Measurements from ENCODE around the gene RNF208. TPM values are rescaled to one million over a fixed set of nuclear protein-coding genes. Genes with fewer than 3 reads are reported as not detected.

Gene RNF208
- polyA plus RNA-seq, 3 donors, result 1.5 TPM; not detected in 2

GRCh38 chr9:137216188-137216965 is 5.7 kb downstream of the RNF208 start:
- no peak overlapping the region for H3K4me2 ChIP-seq (replicated peaks; ENCODE audit: extremely low read depth, low read length, poor library complexity, severe bottlenecking)
- H2AFZ ChIP-seq (ENCODE audit: insufficient read depth, low read depth, low read length, poor library complexity, severe bottlenecking), result no peak overlapping the region
- no peak overlapping the region for H3K27ac ChIP-seq (ENCODE audit: low read depth in 1 of 2, low read length in 2 of 2)
- intact Hi-C loops (cut with micrococcal nuclease), result no loop called here
- H3K27ac Mint-ChIP-seq, result no peak overlapping the region
- no peak overlapping the region for H3K4me3 Mint-ChIP-seq
- peaks cover 16 to 30% of the 10 kb centered on the region in 2 donors for H3K36me3 Mint-ChIP-seq
- H3K4me1 ChIP-seq (ENCODE audit: control insufficient read depth in 1 of 2, insufficient read depth in 2 of 2, low read length in 2 of 2), result peaks cover 4 to 20% of the 10 kb centered on the region in 2 donors
- DNase-seq, result no peak
- no peak for TF ChIP-seq CTCF (IDR thresholded peaks at IDR 0.05)
- peaks cover 5% of the 10 kb centered on the region for H3K4me1 Mint-ChIP-seq
- peaks cover 0 to 9% of the 10 kb centered on the region in 2 donors for H3K27me3 ChIP-seq (ENCODE audit: control insufficient read depth in 2 of 2, insufficient read depth in 2 of 2, low read length in 2 of 2)
- H3K4me3 ChIP-seq (replicated peaks in 1 of 3; ENCODE audit: low read depth in 2 of 3, low read length in 3 of 3), result no peak overlapping the region
- no peaks in the 10 kb centered on the region for H3K9me3 Mint-ChIP-seq
- no peaks in the 10 kb centered on the region for H3K9me3 ChIP-seq (replicated peaks in 1 of 2; ENCODE audit: control insufficient read depth in 1 of 2, insufficient read depth in 1 of 2, low read length in 2 of 2)
- 97% methylated on average over 30 of the region's 30 CpGs for WGBS (ENCODE audit: insufficient coverage)
- peaks cover 30 to 33% of the 10 kb centered on the region in 2 donors for H3K36me3 ChIP-seq (replicated peaks in 1 of 2; ENCODE audit: control insufficient read depth in 1 of 2, insufficient read depth in 2 of 2, low read length in 2 of 2)
- no peaks in the 10 kb centered on the region for H4K20me1 ChIP-seq (ENCODE audit: insufficient read depth, low read length)
- peaks cover 3 to 10% (median 10%) of the 10 kb centered on the region in 3 donors for H3K27me3 Mint-ChIP-seq (ENCODE audit: low read depth in 3 of 3)
- H3K9ac ChIP-seq (ENCODE audit: insufficient read depth, low read length, poor library complexity, severe bottlenecking), result no peak overlapping the region
- H3K79me2 ChIP-seq (ENCODE audit: insufficient read depth, low read length), result no peaks in the 10 kb centered on the region

GRCh38 chr9:137215196-137215986 is 6.6 kb downstream of the RNF208 start:
- DNase-seq, result no peak
- peaks cover 3 to 4% (median 4%) of the 10 kb centered on the region in 3 donors for H3K27me3 Mint-ChIP-seq (ENCODE audit: low read depth in 3 of 3)
- Histone ChIP-seq H3K27me3 (ENCODE audit: control insufficient read depth in 2 of 2, insufficient read depth in 2 of 2, low read length in 2 of 2) (peaks cover 0 to under 1% of the 10 kb centered on the region in 2 donors), H2AFZ (ENCODE audit: insufficient read depth, low read depth, low read length, poor library complexity, severe bottlenecking) (no peak overlapping the region), H4K20me1 (ENCODE audit: insufficient read depth, low read length) (no peaks in the 10 kb centered on the region), H3K27ac (ENCODE audit: low read depth in 1 of 2, low read length in 2 of 2) (no peak overlapping the region), H3K4me2 (replicated peaks; ENCODE audit: extremely low read depth, low read length, poor library complexity, severe bottlenecking) (no peak overlapping the region), H3K4me1 (ENCODE audit: control insufficient read depth in 1 of 2, insufficient read depth in 2 of 2, low read length in 2 of 2) (peaks cover 4 to 19% of the 10 kb centered on the region in 2 donors), H3K9ac (ENCODE audit: insufficient read depth, low read length, poor library complexity, severe bottlenecking) (no peak overlapping the region), H3K4me3 (replicated peaks in 1 of 3; ENCODE audit: low read depth in 2 of 3, low read length in 3 of 3) (no peak overlapping the region), H3K79me2 (ENCODE audit: insufficient read depth, low read length) (no peaks in the 10 kb centered on the region), H3K36me3 (replicated peaks in 1 of 2; ENCODE audit: control insufficient read depth in 1 of 2, insufficient read depth in 2 of 2, low read length in 2 of 2) (peaks cover 30 to 34% of the 10 kb centered on the region in 2 donors), H3K9me3 (replicated peaks in 1 of 2; ENCODE audit: control insufficient read depth in 1 of 2, insufficient read depth in 1 of 2, low read length in 2 of 2) (no peaks in the 10 kb centered on the region)
- H3K4me3 Mint-ChIP-seq, result no peak overlapping the region
- no peaks in the 10 kb centered on the region for H3K9me3 Mint-ChIP-seq
- no peak for TF ChIP-seq CTCF (IDR thresholded peaks at IDR 0.05)
- intact Hi-C loops (cut with micrococcal nuclease), result no loop called here
- H3K4me1 Mint-ChIP-seq, result peaks cover 5% of the 10 kb centered on the region
- H3K36me3 Mint-ChIP-seq, result peaks cover 17 to 40% of the 10 kb centered on the region in 2 donors
- no peak overlapping the region for H3K27ac Mint-ChIP-seq
- 97% methylated on average over 17 of the region's 22 CpGs for WGBS (ENCODE audit: insufficient coverage)
